ENCODE data around the gene OSCAR. TPM values are rescaled to one million over a fixed set of nuclear protein-coding genes. Genes with fewer than 3 reads are reported as not detected.
A peak's percentile ranks its signal among the peaks of the same experiment; 100 is the strongest.

OSCAR gene
- total and polyA plus RNA-seq, 2 of the 13 experiments (the other 11 are each of a cell fraction or from before 2014, with no cell fraction given) = 1.9 TPM; not detected in 1

- TF ChIP-seq, protein P1, sequence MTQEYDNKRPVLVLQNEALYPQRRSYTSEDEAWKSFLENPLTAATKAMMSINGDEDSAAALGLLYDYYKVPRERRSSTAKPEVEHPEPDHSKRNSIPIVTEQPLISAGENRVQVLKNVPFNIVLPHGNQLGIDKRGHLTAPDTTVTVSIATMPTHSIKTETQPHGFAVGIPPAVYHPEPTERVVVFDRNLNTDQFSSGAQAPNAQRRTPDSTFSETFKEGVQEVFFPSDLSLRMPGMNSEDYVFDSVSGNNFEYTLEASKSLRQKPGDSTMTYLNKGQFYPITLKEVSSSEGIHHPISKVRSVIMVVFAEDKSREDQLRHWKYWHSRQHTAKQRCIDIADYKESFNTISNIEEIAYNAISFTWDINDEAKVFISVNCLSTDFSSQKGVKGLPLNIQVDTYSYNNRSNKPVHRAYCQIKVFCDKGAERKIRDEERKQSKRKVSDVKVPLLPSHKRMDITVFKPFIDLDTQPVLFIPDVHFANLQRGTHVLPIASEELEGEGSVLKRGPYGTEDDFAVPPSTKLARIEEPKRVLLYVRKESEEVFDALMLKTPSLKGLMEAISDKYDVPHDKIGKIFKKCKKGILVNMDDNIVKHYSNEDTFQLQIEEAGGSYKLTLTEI (CRISPR knock-in tag; conservative IDR thresholded peaks at IDR 0.05) = no peak
- TF ChIP-seq ZNF709 (CRISPR knock-in tag; IDR thresholded peaks at IDR 0.05) = no peak
- peak; percentile 50 for TF ChIP-seq TAF1 (CRISPR knock-in tag; IDR thresholded peaks at IDR 0.05)
- no peak for TF ChIP-seq LBX2 (CRISPR knock-in tag; IDR thresholded peaks at IDR 0.05; ENCODE audit: borderline replicate concordance)
- TF ChIP-seq, protein P2, sequence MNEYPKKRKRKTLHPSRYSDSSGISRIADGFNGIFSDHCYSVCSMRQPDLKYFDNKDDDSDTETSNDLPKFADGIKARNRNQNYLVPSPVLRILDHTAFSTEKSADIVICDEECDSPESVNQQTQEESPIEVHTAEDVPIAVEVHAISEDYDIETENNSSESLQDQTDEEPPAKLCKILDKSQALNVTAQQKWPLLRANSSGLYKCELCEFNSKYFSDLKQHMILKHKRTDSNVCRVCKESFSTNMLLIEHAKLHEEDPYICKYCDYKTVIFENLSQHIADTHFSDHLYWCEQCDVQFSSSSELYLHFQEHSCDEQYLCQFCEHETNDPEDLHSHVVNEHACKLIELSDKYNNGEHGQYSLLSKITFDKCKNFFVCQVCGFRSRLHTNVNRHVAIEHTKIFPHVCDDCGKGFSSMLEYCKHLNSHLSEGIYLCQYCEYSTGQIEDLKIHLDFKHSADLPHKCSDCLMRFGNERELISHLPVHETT (CRISPR knock-in tag; conservative IDR thresholded peaks at IDR 0.05) = peak; percentile 86
- peak; percentile 99 for TF ChIP-seq ZNF12 (CRISPR knock-in tag; IDR thresholded peaks at IDR 0.05)
- peak; percentile 62; the same call in 1 of the 2 replicates for TF ChIP-seq MIXL1 (CRISPR knock-in tag; IDR thresholded peaks at IDR 0.05)
- no peak for TF ChIP-seq ZFYVE20 (CRISPR knock-in tag; IDR thresholded peaks at IDR 0.05; ENCODE audit: borderline replicate concordance, low read depth)
- TF ChIP-seq, protein P3, sequence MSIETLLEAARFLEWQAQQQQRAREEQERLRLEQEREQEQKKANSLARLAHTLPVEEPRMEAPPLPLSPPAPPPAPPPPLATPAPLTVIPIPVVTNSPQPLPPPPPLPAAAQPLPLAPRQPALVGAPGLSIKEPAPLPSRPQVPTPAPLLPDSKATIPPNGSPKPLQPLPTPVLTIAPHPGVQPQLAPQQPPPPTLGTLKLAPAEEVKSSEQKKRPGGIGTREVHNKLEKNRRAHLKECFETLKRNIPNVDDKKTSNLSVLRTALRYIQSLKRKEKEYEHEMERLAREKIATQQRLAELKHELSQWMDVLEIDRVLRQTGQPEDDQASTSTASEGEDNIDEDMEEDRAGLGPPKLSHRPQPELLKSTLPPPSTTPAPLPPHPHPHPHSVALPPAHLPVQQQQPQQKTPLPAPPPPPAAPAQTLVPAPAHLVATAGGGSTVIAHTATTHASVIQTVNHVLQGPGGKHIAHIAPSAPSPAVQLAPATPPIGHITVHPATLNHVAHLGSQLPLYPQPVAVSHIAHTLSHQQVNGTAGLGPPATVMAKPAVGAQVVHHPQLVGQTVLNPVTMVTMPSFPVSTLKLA (IDR thresholded peaks at IDR 0.05) = peak; percentile 50
- TF ChIP-seq RBFOX2 (IDR thresholded peaks at IDR 0.05; ENCODE audit: low read depth, low read length) = peak; percentile 21; the same call in 1 of the 2 replicates
- no peak for TF ChIP-seq ZSCAN12 (CRISPR knock-in tag; IDR thresholded peaks at IDR 0.05)
- no peak for TF ChIP-seq ZNF138 (CRISPR knock-in tag; IDR thresholded peaks at IDR 0.05; ENCODE audit: low read depth)
- TF ChIP-seq ZNF660 (CRISPR knock-in tag; IDR thresholded peaks at IDR 0.05; ENCODE audit: borderline replicate concordance, low read depth) = no peak
- TF ChIP-seq, protein P4, sequence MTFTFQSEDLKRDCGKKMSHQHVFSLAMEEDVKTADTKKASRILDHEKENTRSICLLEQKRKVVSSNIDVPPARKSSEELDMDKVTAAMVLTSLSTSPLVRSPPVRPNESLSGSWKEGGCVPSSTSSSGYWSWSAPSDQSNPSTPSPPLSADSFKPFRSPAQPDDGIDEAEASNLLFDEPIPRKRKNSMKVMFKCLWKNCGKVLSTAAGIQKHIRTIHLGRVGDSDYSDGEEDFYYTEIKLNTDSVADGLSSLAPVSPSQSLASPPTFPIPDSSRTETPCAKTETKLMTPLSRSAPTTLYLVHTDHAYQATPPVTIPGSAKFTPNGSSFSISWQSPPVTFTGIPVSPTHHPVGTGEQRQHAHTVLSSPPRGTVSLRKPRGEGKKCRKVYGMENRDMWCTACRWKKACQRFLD (CRISPR knock-in tag; IDR thresholded peaks at IDR 0.05; ENCODE audit: borderline replicate concordance) = peak; percentile 65; the same call in 1 of the 2 replicates
Observed at GRCh38 chr19:54115109-54116063, 14.8 kb upstream of the OSCAR start, which contains the start of the genes PRPF31 and TFPT (continued).
